Measurements from ENCODE around the gene FAM98C.
"Not testable (repeated sequence)": the region's sequence is repeated elsewhere in the genome, so short reads cannot be mapped to it uniquely, and the experiment has no call there.

The FAM98C gene

DNA sequence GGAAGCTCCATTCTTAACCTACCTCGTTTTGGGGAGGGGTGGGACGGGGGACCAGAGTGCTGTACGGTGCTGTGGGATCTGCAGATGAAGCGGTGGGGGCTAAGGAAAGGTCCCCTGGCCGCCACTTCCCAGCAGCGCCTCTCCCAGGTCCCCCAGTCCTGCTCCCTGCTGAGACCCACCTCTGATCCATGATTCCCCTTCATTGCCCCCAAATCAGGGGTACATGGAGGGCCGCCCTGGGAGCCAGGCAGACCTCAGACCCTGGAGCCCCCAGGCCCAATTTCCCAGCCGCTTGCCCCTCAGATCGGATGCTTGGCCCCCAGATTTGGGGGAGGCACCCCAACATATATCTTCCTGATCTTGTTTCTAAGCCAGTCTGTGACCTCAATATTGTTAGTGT is 3.8 kb upstream of the FAM98C start:
- DNase-seq (ENCODE audit: low read depth in 2 of 2): no peak

DNA sequence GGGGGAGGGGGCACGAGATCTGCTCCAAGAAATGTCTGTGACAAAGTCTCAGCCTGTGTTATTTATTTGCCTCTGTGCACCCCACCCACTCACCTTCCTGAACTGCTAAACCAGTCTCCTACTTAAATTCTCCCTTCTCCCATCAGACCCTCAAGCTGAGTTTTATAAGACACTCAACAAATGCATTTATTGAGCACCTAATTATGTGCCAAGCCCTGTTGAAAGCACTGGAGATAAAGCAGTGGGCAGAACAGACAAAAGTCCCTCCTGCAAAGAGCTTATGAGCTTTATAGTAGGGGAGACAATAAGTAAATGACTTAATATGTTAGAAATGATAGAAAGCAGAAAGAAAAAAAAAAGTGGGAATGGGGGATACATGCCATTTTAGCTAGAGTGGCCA is 3.4 kb upstream of the FAM98C start:
- DNase-seq (ENCODE audit: low read depth in 2 of 2): no peak

DNA sequence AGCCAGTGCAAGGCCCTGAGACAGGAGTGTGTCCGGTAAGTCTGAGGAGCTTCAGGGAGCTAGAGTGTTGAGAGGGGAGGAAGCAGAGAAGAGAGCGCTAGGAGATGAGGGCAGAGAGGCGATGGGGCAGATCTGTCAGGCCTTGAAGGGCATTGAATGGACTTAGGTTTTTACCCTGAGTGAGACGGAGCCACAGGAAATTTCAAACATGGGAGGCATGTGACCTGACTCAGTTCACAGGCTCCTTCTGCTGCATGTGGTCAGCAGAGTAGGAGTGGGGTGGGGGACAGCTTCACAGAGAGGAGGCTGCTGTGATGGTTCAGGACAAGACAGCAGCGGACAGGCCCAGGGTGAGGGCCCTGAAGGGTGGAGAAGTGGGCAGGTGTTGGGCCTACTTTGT is 2.5 kb upstream of the FAM98C start:
- DNase-seq (ENCODE audit: low read depth in 2 of 2): no peak

DNA sequence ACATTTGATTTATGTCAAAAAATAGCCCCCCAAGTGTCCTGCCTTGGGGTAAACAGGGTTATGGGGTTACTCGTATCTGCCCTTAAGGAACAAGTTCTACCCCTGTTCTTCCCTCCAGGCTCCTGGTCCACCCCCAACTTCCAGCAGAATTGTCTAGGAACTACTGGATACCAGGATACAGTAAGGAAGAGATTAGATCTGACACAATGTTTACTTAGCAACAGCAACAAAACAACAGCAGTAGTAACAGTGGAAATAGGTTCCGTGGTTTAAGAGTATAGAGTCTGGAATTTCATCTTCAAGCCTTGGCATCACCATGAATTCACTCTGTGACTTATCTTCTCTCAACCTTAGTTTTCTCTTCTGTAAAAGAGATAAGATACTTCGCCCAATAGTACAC is 1.7 kb upstream of the FAM98C start:
- DNase-seq (ENCODE audit: low read depth in 2 of 2): no peak

DNA sequence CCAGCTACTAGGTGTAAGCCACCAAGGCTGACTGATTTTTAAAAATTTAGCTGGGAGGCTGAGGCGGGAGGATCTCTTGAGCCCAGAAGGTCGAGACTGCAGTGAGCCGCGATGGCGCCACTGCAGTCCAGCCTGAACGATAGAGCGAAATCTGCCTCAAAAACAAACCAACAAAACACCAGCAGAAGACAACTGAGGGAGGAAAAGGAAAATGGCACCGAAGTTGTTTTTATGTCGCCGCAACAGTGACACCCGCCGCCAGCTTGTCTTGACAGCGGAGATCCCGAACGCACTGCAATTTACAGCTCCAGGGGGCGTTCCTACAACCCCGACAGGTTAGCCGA is 298 bp upstream of the FAM98C start:
- DNase-seq (ENCODE audit: low read depth in 2 of 2): no peak

DNA sequence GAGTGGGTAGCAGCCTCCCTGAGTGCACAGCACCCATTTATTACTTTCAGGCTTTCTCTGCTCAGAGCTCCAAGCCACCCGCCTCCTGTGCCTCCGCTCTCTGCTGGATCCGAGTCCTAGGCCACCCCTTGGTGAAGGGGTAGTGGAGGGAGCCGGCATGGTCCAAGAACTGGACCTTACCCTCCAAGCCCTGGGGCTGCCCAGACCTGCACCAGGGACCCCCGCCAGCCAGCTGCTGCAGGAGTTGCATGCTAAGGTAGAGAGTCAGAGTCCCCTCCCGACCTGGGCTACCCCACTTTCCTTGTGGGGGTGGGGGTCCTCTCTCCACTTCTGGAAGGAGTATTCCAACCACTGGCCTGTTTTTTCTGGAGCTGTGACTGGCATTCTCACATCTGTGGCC is 2.0 kb downstream of the FAM98C start:
- no peak for DNase-seq (ENCODE audit: low read depth in 2 of 2)

DNA sequence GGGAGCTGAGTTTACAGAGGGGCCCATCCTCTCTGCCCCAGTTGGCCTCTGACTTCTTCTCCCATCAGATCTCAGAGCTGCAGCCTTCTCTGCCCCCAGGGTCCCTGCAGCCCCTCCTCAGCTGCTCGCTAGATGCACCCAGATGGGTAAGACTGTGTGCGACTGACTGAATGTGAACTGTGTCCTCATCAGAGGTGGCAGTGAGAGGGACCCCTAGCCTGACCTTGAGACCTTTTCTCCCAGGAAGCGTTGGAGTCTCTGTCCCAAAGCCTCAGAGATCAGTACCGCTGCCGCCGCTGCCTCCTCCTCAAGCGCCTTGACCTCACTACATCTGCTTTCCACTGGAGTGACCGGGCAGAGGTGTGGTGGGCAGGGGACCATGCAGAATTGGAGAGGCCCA is 2.4 kb downstream of the FAM98C start:
- DNase-seq (ENCODE audit: low read depth in 2 of 2): no peak

DNA sequence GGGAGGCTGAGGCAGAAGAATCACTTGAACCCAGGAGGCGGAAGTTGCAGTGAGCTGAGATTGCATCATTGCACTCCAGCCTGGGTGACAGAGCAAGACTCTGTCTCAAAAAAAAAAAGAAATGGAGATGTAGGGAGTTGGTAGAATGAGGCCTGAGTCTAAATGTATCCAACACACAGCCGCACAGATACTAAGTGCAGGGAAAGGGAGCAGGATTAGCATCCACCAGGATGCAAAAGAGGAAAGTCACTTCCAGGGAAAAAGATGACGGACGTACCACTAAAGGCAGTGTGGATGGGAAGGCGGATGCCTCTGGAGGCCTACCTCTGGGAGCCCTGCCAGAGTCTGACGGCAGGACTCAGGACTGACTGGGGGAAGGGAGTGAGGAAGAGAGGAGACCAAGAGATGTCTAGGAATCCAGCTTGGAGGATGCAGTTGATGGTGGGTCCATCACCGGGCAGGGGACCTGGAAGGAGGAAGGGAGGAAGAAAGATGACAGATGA is 6.8 kb downstream of the FAM98C start:
- DNase-seq (ENCODE audit: low read depth in 2 of 2): peak in 1 of 2 experiments; percentile 15

DNA sequence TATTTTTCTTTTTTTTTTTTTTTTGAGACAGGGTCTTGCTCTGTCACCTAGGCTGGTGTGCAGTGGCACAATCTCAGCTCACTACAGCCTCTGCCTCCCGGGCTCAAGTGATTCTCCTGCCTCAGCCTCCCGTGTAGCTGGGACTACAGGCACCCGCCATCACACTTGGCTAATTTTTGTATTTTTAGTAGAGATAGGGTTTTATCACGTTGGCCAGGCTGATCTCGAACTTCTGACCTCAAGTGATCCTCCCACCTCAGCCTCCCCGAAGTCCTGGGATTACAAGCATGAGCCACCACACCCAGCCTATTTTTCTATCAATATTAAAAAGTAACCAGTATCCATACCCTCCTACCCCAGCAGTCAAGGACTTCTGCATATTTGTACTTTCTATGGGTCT is 7.5 kb downstream of the FAM98C start:
- not testable (repeated sequence) for DNase-seq (ENCODE audit: low read depth in 2 of 2)

DNA sequence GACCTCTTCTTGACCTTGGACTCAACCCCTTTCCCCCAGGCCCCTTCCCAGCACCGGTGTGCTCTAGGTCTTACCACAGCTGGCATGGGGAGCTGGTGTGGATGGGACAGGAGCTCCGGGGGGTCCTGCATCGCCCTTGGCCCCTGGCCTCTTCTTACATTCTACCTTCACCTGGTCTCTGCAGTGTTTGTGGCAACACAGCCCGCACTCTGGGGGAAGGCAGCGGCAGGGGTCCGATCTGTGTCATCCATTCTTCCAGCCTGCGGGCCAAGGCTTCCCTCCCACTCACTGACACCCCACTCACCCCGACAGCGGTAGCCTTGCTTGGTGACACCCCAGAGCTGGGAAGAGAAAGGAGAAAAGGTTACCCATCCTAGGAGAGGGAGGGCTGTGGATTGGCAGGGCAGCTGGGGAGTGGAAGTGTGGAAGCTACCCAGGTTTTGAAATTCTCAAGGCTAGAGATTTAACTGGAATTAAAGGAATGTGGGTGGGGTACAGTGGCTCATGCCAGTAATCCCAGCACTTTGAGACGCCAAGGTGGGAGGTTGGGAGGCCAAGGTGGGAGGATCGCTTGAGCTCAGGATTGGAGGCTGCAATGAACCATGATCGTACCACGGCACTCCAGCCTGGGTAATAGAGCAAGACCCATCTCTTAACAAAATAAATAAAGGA is 8.3 kb downstream of the FAM98C start:
- no peak for DNase-seq (ENCODE audit: low read depth in 2 of 2)

DNA sequence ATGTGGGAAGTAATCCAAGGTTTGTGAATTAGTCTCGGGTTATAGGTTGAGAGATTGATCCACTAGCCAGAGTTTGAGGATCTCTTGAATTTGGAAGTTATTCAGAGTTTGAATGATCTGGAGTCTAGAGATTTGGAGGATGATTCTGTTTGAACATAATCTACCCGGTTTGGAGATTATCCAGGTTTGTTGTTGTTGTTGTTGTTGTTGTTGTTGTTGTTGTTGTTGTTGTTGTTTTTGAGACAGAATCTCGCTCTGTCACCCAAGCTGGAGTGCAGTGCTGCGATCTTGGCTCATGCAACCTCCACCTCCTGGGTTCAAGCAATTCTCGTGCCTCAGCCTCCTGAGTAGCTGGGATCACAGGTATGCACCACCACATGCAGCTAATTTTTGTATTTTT is 9.0 kb downstream of the FAM98C start:
- DNase-seq (ENCODE audit: low read depth in 2 of 2): not testable (repeated sequence)

DNA sequence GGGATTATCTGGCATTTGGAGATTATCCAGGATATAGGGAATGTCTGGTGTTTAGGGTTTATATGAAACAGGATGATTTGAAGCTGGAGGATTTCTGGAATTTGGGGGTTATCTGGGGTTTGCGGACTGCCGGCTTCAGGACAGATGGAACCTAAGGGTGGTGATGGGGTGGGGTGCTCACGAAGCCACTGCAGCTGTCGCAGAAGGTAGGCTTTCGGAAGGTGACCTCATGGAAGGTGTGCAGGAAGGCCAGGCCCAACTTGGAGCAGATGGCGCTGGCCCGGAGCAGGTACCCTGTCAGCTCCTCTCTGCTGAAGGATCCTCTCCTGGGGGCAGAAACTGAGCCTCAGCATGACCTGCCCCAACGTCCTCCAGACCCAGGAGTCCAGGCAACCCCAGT is 9.6 kb downstream of the FAM98C start:
- no peak for DNase-seq (ENCODE audit: low read depth in 2 of 2)

DNA sequence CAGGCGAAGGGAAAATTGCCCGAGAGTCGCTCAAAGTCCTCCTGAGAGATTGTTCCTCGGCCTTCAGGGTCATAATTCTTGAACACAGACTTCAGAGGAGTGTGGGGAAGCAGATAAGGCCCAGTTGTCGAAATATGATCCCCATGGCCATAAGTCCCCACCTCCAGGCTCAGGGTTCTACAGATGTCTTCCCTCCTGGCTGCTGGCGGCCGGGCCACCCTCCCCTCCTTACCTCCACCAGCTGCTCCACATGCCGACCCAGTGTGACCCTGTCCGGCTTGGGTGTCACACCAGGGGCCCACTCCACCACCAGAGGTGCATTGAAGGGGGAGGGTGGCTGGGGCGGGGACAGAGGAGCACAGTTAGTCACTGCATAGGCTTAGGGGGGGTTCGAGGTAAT is 10.1 kb downstream of the FAM98C start:
- DNase-seq (ENCODE audit: low read depth in 2 of 2): no peak

DNA sequence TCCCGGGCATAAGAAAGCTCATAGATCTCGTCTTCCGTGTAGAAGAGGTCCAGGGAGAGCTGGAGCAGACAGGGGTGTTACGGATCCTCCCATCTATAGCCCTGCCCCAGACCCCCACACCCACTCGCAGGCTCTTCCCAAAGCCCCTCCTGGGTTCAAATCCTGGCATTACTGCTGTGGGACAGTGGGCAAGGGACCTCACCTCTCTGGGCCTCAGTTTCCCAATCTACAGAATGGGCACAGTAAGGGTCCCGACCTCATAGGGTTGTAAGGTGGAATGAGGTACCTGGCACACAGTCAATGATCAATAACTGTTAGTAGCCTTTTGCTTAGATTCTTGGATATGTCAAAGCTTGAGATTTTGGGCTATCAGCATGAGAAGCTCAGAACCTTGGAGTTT is 10.5 kb downstream of the FAM98C start:
- no peak for DNase-seq (ENCODE audit: low read depth in 2 of 2)

DNA sequence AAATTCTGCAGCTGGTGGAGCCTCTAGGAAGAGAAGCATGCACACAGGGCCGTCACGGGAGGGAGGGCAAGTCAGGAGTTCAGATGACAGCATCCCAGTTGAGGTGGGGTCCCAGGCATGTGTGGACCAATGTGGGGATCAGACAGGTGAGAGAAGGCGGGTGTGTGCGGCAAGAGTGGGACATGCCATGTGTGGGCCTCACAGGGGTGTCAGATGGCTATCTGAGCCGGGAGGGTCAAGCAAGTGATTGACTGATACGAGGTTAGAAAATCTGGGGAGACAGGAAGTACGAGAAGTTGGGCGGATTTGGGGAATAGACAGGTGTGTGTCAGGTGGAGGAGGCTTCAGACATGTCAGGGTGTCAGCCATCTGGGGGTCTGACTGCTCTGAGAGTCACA is 14.3 kb downstream of the FAM98C start:
- no peak for DNase-seq (ENCODE audit: low read depth in 2 of 2)

DNA sequence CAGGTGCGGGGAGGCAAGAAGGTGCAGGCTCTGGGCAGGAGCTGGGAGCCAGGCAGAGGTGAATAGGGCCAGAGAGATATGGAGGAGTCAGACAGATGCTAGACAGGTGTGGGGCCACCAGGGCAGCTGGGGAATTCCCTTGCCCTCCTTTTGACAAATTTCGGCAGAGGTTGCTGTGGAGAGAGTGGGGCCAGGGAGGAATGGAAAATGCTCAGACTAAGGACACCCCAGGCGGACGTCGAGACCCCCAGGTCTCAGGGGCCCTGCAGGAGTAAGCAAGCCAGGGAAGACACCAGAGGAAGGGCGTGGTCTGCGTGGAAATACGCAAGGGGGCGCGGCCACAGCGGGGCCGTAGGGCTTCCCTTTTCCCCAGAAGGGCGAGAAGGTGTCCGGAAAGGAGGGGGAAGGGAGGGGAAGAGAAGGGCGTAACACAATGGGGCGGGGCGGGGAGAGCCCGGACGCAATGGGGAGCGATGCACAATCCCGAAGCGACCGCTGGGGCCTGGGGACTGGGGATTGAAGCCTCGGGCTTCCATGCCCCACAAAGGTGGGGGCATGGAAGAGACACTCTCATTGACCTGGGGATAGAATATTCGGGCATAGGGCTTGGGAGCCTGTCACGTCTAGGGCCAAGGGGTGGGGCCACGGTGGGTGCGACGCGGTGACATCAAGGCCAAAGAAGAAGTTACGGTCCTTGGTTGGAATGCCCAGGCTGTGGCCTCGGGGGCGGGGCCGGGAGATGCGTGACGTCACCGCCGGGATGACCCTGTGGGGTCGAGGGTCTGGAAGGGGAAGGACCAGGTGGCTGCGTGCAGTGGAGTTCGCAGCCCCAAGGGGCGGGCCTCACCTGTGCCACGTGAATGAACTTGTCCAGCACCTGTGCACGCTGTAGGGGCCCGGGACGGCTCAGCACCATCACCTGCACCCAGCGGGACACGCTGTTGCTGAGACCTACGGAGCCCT is 14.9 kb downstream of the FAM98C start:
- DNase-seq (ENCODE audit: low read depth in 2 of 2): no peak

DNA sequence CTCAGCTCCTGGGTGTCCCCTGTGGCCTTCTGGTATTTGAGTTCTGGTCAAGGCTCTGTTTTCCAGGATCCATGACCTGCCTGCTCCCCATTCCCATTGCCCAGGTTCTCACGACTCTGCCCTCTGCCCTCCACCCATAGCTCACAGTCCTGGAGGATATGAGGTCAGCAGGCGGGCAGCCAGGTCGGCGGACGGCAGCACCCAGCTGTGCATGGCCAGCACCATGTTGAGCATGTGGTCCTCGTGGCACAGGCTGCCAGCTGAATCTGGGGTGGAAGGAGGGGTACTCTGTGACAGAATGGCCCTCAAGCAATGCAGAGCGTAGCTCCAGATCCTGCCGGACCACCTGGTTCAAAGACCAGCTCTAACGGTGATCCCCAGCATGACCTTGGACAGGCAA is 18.0 kb downstream of the FAM98C start:
- no peak for DNase-seq (ENCODE audit: low read depth in 2 of 2)

DNA sequence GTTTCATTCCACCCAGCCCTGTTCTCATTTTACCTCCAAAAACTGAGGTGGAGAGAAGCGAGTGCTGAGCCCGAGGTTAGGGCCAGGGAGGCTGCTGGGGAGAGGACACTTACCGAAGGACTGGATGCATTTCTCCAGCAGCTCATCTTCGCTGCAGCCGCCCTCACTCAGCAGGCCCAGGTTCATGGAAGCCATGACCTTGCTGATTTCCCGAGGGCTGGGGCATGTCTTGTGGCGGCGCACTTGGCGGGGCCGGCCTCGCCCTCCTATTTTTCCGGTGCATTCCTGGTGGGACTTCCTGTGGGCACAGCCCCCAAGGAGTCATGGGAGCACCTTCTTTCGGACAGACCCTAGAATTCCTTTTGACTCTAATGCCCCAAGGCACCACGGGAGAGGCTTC is 19.0 kb downstream of the FAM98C start:
- no peak for DNase-seq (ENCODE audit: low read depth in 2 of 2)

DNA sequence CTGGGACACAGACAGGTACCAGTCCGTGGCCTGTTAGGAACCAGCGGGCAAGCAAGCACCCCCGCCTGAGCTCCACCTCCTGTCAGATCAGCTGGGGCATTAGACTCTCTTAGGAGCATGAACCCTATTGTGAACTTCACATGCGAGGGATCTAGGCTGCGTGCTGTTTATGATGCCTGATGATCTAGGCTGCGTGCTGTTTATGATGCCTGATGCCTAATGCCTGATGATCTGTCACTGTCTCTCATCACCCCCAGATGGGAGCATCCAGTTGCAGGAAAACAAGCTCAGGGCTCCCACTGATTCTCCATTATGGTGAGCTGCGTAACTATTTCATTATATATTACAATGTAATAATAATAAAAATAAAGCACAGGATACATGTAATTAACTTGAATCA is 19.5 kb downstream of the FAM98C start:
- no peak for DNase-seq (ENCODE audit: low read depth in 2 of 2)

DNA sequence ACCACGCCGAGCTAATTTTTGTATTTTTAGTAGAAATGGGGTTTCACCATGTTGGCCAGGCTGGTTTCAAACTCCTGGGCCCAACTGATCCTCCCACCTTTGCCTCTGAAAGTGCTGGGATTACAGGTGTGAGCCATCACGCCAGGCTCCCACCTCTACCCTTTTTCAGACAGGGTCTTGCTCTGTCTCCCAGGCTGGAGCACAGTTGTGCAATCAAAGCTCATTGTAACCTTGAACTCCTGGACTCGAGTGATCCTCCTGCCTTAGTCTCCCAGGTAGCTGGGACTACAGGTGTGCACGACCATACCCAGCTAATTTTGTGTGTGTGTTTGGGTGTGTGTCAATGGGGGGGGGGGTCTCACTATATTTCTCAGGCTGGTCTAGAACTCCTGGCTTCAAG is 21.4 kb downstream of the FAM98C start:
- DNase-seq (ENCODE audit: low read depth in 2 of 2): no peak

DNA sequence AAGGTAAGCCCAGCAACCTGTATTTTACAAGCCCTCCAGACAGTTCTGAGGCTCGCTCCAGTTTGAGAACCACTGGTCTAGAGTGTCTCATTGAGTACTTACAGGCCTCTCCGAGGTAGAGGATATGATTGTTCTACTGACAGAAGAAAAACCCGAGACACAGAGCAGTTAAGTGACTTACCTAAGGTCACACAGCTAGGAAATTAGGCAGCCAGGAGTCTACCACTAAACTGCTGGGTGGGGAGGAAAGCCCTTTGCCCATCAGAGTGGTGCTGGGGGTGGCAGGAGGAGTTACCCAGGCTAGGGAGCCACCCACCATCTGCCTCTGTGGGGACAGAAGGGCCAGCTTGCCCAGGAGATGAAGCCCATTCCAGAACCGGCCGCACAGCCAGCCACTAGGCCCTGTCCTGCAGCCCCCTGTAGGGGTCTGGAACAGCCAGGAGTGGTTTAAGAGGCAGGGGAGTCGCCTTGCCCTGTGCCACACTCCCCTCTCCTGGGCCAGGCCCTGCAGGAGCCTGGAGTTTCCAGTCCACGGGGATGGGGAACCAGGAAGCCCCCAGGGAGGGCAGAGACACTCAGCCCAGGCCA is 22.4 kb downstream of the FAM98C start:
- DNase-seq (ENCODE audit: low read depth in 2 of 2): no peak

DNA sequence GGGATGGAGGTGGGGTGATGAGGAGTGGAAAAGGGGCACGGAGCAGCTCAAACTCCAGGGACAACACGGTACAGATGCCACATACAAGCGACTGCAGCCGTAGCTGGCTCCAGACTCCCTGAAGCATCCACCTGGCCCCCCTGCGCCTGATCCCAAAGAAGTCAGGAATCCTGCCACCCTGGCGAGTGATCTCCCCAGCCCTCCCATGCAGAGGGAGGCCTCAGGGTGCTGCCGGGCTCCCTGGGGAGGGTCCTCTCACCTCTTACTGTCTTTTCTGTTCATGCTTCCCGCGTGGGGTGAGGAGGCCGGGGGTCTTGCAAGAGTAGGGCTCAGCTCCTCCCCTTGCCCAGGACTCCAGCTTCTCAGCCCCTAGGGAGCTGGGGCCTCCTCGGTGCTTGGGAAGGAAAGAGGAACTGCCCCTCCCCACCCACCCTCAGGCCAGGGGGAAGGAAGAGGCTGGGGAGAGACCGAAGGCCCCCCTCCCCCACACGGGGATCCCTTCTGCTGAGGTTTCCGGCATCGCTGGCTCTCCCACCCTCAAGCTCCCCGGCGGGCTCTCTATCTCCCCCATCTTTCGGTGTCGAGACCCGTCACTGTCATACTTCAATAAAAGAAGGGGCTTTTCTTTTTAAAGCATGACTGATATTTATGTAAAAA is 23.0 kb downstream of the FAM98C start, which contains the start of gene RASGRP4:
Gene RASGRP4, minus strand, starts transcription at position 410 of the 657 bp plus-strand sequence. Its CDS starts 128 bp downstream, at position 282.
- DNase-seq (ENCODE audit: low read depth in 2 of 2): no peak

Measured in fibroblast of skin of left biceps (primary cell).